Activated CD4-positive, CD25-positive, alpha-beta regulatory T cell (primary cell): ENCODE measurements around the gene PEX13.
"Not testable (repeated sequence)": the region's sequence is repeated elsewhere in the genome, so short reads cannot be mapped to it uniquely, and the experiment has no call there.

Experiments used
- DNase-seq, 4 experiments: peaks; one replicate each; lab custom pipeline; 2025; lab: John Stamatoyannopoulos, UW

Gene PEX13, protein sequence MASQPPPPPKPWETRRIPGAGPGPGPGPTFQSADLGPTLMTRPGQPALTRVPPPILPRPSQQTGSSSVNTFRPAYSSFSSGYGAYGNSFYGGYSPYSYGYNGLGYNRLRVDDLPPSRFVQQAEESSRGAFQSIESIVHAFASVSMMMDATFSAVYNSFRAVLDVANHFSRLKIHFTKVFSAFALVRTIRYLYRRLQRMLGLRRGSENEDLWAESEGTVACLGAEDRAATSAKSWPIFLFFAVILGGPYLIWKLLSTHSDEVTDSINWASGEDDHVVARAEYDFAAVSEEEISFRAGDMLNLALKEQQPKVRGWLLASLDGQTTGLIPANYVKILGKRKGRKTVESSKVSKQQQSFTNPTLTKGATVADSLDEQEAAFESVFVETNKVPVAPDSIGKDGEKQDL

DNA sequence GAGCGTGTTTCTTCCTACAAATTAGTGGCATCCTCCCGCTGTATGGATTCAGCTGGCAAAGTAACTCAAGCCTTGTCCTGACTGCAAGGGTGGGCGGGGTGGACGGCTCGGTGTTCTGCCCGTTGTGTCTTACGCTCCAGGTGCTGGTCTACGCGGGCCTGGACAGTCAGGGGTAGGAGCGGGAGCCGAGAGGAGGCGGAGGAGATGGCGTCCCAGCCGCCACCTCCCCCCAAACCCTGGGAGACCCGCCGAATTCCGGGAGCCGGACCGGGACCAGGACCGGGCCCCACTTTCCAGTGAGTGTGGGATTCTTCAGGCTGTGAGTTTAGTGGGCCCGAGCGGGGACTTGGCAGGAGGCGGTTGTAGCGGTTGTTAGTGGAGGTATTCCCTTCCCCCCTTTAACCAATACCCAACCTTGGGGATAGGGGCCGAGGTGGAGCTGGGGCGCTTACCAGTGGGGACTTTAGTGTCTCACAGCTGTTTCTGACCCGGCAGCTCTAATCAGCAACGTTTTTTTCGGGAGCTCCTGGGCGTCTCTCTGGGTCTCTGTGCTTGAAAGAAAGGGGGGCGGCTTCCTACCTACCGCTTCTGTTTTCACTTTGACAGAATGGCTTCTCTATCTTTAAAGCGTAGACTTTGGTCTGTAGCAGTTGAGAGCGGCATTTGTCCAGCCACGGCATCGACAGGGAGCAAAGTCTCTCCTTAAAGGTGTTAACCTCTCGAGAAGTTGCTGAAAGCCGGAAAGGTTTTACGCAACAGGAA is at the start of gene PEX13, which contains the start of gene PUS10:
PEX13 (plus strand) TSS at position 165 of the 762 bp plus-strand sequence; CDS start at position 205, 40 bp downstream.
PUS10 (minus strand) TSS at position 700 of the 762 bp plus-strand sequence. CDS start 6,365 bp downstream, outside the sequence.
- DNase-seq = peak; percentile 28 to 50 (median 40)

DNA sequence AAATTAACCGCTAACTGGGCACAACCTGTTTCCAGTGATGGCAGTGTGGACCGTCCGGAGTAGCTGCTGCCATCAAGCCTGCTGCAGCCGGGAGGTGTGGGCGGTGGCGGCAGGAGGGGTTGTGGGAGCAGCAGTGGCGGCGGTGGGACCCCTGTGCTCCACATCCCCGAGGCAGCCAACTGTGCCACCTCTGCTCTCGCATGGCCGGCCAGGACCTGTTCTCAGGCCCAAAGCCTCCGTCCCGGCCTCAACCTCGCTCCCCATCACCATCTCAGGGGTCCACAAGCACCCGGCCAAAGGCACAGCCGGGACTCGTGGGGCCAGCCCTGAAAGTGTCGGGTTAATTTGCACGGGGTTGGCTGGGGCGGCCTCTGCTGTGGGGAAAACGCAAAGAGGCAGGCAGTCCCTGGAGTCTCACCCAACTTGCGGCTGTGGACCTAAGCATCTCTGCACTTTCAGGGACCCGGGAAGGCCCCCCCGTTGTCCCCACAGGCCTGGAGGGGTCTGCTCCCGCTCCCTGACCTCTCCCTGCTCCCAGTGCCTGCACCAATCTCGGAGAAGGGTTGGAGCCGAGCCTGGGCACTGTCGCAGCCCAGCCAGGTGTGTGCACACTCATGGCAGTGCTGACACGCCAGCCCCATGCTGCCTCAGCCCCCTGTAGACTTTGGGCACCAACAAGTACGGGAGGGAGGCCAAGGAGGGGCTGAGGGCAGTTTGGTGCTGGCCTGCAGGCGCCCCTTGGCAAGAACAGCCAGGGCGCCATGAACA is 44.4 kb upstream of the PEX13 start:
- DNase-seq = no peak

DNA sequence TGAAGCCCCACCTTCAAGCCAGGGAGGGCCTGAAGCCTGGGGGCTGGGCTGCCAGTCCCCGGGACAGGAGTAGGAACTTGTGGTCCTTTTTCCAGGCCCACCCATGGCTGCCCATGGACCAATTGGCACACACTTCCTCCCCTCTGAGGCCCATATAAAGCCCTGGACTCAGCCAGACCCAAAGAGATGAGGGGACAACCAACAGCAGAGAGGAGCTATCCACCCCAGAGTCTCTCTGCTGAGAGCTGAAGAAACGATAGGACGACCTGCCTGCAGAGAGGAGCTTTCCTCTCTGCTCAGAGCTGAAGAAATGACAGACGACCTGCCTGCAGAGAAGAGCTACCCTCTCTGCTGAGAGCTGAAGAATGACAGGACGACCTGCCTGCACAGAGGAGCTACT is 43.8 kb upstream of the PEX13 start:
- DNase-seq = no peak

DNA sequence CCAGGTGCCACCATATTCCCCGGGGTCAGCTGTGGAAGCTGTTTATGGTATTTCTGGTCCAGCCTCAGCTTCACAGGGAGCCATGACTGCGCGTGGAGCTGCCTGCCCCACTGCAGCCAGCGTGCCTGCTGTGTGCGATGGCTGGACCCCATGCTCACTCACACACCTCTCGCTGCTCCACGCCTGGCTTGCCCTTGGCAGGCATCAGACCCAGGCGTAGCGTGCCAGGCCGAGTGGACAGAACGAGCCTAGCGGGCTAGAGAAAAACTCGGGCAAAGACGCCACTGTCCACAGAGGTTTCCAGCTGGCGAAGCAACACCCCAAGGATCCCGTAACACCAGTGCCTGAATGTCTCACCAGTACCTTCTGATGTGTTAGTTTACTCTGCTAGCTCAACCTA is 42.9 kb upstream of the PEX13 start:
- no peak for DNase-seq

DNA sequence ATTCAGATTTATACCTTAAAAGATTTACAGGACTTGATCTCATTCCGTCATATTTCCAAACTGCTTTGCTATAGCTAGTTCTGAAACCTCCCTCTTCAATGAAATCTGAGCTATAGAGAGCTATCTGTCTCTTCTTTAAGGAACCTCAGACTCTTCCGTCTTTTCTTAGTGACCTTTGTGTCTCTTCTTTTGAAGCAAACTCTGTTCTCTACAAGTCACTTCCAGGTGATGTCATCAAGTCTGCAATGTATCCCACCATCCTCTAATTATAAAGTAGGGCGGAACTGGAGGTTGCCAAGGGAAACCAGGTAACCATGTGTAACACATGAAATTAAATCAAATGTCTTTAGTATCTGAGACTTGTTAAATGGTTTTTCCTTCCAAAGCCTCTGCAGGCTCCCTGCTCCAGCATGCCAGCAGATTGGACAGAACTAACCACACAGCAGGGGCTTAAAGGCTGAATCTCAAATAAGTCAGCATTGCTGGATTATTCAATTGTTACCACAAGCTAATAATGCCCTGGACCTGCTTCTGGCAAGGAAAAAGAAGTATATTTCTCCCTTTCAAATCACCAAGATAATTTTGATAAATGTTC is 41.2 kb upstream of the PEX13 start:
- no peak for DNase-seq

DNA sequence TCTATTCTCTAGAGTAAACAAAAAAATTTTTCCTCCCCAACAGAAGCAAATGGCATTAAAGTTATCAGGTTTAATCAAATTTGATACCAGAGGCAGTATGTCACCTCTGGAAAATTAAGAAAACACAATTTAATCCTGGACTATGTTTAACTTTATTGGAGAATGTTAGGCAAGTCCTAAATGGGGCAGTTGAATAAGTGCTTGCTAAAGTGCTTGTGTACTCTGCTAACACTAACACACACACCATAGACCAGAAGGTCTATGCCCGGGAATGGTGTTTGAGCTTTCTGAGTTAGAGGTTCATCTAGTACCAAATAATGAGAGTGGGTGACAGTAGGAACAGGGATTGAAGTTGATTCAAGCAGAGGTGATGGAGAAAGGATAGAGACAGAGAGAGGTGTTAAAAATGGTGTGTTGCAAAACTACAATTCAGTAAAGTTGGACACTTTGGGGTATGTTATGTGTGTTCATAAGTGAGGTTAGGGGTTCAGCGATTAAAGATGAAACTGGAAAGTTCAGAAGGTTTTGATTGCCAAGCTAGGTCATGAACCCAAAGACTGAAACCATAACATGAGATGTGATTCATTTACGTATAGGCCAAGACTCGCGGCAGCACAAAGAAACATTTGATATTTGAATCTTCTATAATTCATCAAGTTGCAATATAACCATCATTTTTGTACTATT is 40.5 kb upstream of the PEX13 start:
- DNase-seq = no peak

DNA sequence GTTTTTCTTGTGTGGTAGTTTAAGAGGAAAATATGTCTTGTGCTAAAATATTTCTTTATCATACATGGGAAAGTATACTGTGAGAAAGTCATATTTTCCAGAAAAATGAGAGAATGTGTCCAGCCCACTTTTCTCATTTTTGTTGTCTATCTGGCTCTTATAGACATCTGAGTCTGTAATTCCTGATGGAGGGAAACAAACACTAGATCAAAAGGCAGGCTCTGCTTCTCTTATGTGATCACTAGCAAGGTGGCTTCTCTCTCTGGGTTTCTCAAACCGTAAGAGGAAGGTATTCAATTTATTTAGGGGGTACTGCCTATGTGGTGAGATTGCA is 40.0 kb upstream of the PEX13 start:
- no peak for DNase-seq

DNA sequence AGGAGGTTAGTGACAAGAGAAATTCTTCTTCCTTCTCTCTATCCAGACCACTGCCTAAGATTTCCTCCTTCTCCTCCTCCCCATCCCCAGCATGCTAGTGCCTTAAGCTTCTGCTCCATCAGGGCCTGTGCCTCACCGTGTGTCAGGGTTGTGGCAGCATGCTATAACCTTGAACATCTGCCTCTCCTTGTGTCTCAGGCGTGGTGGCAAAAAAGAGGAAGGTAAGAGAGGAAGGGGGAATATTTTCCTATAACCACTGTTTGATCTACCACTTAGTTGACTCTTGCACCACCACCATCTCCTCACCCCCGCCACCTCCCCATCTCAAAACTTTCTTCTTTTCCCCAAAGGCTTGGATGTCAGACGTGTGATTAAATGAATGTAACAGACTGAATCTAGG is 38.3 kb upstream of the PEX13 start:
- no peak for DNase-seq

DNA sequence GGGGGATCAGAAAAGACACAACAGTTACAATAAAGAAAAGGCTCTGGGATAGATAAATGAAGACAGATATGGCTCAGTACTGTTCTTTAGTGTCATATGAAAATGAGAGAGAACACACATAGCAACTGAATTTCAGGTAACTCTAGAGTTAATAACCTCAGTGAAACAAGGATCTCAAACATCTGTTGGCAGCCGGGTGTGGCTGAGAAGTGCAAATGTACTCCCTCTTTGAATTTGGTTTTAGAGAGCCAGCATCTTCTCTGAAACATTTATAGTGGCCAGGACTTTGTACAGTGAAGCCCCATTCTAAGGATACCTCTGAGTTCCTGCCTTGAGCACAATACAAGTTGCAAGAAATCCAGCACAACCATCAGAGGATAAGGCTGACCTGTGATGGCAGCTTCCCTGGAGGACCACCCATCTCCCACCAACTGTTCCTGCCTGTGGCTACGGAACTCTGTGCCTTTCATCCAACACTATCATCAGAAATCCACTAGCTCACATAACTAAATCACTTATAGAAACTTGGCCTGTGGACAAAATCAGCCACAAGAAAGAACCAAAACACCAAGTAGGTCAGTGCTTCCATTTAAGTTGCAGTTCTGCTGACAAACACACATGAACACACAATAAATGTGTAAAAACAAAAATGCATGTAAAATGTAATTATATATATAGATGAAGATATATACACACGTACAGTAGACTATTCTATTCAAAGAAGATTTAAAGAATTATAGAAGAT is 37.3 kb upstream of the PEX13 start:
- DNase-seq = no peak

DNA sequence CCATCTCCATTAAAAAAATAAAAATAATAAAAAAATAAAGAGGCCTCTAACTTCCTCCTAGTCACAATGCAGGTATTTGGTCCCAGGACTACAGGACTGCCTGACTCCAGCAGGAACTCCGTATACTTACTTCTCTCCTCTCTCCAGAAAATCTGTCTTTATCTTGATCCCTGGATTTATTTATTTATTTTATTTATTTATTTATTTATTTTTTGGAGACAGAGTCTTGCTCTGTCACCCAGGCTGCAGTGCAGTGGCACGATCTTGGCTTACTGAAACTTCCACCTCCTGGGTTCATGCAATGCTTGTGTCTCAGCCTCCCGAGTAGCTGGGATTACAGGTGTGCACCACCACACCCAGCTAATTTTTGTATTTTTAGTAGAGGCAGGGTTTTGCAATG is 35.5 kb upstream of the PEX13 start:
- DNase-seq = not testable (repeated sequence)

DNA sequence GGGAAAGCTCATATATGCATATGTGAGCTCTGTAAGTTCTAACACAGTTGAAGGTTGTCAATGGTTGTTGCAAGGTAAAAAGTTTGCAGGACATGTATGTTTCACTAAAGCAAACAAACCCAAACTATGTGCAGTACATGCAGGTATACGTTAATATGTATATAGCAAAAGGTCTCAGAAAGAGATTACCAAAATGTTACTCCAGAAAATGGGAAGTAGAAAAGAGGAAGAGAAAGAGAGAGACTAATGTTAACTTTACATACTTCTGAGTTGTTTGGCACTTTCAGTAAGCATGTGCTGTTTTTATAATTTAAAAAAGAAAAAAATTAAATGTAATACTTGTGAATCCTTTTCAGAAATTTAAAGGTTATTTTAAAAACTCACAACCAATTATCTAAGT is 32.8 kb upstream of the PEX13 start:
- DNase-seq = no peak

DNA sequence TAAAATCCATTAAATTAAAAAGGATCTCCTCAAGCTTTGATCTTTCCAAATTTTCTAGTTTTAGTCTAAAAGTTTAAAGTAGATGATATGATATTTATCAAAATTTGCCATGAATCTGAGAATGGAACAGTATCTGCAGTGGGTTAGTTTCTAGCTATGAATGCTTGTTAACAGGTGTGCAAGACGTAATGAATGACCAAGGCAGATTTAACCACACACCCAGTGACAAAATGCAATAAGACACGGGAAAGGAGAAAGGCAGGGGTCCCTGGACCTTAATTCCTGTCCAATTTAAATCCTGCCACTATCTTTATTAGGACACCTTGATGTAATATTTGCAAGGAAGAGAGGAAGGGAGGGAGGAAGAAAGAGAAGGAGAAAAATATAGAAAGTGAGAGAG is 30.5 kb upstream of the PEX13 start:
- no peak for DNase-seq

DNA sequence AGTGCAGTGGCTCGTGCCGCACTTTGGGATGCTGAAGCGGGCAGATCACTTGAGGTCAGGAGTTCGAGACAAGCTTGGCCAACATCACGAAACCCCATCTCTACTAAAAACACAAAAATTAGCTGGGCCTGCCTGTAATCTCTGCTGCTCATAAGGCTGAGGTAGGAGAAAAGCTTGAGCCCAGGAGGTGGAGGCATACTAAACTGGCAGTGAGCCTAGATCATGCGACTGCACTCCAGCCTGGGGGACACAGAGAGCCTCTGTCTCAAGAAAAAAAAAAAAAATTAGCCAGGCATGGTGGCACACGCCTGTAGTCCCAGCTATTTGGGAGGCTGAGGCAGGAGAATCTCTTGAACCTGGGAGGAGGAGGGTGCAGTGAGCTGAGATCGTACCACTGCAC is 29.9 kb upstream of the PEX13 start:
- DNase-seq = not testable (repeated sequence)

DNA sequence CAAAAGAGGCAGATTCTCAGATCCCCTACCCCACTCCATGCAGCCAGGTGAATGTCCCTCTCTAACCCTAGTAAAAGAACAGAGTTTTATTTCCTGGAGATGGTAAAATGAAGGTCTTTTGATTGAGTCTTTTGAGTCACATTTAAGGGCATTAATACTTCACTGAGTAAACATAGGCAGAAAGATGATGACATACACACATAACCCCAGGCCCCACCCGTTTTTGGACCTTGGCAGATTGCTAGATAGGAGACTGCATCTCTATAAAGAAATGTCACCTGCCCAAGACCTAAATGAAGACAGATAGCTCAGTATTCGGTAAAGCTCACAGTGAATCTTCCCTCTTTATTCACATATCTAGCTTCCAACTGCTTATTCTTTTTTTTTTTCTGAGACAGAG is 28.3 kb upstream of the PEX13 start:
- DNase-seq = no peak

DNA sequence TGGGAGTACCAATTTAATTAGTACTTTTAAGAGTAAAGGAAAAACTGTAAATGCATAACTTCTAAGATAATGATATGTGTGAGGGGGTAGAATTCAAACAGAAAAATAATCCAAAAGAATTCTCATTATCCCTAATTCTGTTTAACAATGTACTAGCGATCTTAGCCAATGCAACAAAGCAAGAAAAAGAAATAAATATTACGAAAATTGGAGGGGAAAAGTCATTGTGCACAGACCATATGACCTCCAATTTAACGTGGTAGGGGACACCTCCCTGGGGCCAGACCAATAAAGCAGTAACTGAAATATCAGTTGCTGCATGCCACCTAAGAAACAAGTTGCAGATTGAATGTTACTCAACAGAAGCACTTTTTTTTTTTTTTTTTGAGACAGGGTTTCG is 25.9 kb upstream of the PEX13 start:
- no peak for DNase-seq

DNA sequence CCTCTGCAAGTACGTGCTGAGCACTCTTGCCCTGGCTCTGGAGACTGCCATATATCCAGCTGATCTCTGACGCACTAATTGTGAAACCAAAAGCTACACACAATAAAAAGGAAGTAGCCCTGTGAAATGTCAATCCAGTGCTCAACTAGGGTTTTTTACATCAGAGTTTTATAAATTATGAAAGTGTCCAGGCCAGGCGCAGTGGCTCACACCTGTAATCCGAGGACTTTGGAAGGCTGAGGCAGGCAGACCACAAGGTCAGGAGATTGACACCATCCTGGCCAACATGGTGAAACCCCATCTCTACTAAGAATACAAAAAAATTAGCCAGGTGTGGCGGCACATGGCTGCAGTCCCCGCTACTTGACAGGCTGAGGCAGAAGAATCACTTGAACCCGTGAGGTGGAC is 24.5 kb upstream of the PEX13 start:
- DNase-seq = peak in 1 of 4 experiments; percentile 10

DNA sequence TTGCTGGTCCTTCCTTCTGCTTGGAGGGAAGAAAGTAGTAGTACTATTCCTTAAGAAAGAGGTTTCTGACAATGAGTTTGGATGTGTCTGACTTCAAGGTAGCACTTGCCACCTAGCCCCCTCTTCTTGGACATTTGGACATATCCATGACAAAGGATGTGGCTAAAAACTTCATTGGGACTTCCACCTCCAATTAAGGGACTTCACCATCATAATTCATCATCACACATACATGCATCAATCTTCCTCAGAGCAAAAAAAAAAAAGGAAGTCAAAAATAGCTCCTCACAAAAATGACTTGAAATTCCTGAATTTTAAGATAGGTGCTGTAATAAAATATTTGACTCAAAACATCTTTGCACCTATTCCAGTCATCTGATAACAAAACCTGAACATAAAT is 23.4 kb upstream of the PEX13 start:
- no peak for DNase-seq

DNA sequence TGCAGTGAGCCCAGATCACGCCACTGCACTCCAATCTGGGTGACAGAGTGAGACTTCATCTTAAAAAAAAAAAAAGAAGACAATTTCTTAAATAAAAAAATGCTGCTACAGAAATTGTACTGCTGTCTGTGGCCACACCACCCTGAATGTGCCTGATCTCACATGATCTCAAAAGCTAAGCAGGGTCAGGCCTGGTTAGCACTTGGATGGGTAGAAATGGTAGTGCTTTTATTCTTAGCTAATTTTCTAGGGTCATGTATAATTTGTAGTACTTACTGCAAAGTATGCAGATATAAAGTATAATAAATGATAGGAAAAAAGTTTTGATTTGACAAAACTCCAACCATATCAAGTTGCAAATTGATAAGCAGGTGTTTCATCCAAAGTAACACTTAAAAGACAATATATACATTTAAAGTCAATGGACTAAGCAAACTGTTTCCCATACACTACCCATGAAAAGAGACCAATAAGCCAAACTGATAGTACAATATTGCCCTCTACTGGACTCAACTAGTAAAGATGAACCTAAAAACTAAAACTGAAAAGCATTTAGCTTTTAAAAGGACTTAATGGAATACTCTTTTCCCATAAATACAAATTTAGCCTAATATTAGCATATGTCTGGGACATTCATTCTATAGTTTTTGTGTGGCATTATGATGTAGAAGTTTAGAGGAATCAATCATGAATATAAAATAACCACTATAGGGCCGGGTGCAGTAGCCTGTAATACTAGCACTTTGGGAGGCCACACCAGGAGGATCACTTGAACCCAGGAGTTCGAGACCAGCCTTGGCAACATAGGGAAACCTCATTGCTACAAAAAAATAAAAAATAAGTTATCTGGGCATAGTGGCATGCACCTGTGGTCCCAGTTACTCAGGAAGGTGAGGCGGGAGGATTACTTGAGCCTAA is 18.6 kb upstream of the PEX13 start:
- no peak for DNase-seq

DNA sequence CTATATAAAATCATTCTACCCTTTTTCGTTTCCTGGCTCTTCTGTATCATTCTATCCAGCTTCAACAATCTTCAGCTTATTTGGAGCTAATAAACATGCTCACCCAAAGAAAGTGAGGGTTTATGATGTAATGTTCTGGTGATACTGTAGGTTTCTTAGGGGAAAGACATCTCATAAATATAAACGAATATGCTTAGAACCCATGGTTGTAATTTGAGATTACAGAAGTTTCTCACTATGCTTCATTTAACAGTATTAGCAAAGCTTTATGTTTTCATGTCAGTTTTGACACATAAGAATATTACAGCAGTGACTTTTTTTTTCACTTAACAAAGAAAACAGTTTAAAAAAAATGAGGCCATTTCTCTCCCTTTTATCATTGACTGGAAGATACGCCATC is 11.8 kb upstream of the PEX13 start:
- DNase-seq = no peak
